IPS DF 4.7 (cell line): ENCODE results near the gene PARD3.

Experiments used
- DNase-seq: peaks from one replicate; pipeline ENCODE4 v3.0.0-alpha.2; 2013; ENCODE audit warnings: low spot score; ENCODE audit errors: extremely low read depth

Gene PARD3

DNA sequence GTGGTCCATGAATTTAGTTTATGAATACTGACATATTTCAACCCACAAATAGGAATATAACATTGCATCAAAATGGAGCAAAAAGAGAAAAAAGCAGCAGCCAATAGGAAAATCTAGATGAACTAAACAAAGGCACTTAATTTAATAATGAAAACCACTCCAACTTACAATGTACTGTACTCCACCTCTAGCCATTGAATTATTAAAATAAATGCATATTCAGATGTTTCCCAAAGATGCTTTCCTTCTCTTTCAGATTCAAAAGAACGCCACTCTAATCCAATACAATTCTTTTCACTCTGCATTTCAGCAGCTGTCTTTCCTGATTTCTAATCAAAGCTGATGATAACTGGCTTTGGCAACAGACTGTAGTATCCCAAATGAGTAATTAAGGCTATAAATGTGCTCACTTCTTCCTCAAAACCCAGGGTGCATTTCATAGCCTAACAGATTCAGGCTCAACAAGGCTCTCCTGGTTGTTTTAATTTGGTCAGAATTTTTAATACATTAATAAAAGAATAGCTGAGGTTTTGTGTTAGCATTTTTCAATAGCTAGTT is 577.1 kb downstream of the PARD3 start:
- no peak for DNase-seq

DNA sequence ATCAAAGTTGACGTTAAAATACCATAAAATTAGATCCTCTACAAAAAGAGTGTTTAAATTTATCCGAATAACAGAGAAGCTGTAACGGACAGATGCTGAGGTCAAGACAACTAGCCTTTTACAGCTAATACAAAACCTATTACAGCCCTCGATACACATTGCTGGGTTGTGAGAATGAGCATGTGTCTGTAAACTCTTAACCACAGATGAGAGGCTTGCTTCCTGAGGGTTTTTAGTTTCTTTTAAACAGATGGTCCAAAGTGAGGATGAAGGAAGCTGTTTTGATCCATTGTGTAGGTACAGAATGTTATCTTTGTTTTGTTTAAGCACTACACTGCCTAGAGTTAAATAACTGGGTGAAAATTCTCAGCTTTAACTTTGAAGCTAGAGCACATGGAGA is 578.2 kb downstream of the PARD3 start:
- no peak for DNase-seq

GRCh38 chr10:34235164-34235832 is 579.8 kb downstream of the PARD3 start:
- DNase-seq = no peak

GRCh38 chr10:34232481-34232880 is 582.6 kb downstream of the PARD3 start:
- DNase-seq = no peak

- DNase-seq = no peak
Measured at GRCh38 chr10:34231441-34232180, 583.5 kb downstream of the PARD3 start.

- no peak for DNase-seq
Measured at GRCh38 chr10:34229917-34230316, 585.2 kb downstream of the PARD3 start.

- no peak for DNase-seq
Measured at GRCh38 chr10:34228066-34228465, 587.0 kb downstream of the PARD3 start.

DNA sequence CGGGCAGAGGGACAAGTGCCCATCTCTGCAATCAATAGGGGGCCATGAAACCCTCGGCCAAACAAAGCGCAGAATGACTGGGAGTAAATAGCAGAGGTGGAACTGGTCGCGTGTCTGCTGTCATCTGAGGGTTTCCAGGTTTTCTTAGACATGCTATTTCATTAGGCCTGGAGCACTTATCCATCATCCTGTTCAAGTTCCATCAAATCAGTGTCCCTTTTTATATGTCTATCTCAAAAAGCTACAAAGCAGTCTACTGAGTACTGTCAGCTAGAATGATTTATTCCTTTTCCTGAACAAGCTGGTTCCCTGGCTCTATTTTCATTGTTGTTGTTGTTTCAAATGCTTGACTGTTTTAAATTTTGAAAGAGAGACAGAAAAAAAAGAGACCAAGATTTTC is 590.5 kb downstream of the PARD3 start:
- DNase-seq = no peak

DNA sequence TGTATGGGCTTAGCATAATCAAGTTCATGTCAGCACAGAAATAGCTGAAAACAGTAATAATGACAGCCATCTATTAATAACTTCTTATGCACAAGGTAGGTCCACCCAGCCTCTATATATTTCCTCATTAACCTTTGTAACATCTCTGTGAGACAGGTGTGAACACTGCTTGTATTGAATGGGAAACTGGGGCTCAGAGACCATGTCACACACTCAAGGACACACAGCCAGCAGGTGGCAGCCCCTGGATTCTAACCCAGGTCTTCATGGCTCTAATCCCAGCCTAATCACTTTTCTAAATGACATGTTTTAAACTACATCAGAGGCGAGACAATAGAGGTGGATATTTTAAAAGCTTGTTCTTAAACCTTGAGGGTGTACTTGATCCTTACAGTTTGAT is 591.4 kb downstream of the PARD3 start:
- no peak for DNase-seq

DNA sequence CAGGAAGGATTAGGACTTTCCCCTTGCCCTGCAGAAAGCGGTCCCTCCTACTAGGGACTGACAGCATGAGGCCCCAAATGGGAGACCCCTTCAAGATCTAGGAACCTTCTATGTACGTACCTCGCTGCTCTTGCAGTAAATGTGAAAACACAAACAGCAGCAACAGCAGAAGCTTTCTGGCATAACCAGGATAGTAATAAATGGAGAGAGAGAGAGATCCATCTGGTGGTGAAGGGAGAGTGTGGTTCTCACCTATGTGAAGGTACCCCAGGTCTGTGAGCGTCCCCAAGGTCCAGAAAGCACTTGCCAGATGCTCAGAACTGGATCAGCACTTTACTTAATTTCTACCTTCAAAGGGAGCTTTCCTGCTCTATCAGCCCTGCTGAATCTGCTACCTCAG is 592.7 kb downstream of the PARD3 start:
- DNase-seq = no peak

DNA sequence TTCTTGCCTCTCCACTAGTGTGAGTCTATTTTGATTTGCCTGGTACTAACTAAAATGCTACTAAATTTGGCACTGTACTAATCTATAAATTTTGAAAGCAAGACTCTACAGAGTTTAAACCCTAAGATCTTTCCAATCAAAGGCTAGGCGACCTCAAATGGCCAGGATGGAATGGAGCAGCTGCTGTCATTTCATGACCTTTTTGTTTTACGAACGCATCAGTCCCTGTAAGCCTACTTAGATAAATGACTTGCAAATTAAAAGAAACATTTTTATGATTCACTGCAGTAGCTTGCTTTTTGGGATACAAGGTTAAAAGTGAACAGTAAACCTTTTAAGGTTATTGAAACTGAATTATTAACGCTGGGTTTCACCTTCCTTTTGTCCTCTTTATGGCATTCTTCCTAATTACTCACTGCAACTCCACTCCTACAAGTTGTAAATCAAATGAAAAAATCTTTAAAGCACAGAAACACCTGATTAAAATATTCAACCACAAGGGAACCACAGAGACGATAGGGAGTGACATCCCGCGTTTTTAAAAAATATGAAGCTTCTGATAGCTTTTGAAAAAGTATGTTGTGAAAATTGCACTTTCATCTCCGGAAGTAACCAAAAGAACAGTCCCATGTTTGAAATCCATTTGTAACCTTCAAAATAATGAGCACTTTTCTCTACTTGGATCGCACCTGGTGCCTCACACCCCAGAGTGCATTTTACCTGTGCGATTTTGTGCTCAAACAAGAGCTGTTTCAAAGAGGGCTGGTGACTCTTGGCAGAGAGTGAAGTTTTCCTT is 595.1 kb downstream of the PARD3 start:
- no peak for DNase-seq

DNA sequence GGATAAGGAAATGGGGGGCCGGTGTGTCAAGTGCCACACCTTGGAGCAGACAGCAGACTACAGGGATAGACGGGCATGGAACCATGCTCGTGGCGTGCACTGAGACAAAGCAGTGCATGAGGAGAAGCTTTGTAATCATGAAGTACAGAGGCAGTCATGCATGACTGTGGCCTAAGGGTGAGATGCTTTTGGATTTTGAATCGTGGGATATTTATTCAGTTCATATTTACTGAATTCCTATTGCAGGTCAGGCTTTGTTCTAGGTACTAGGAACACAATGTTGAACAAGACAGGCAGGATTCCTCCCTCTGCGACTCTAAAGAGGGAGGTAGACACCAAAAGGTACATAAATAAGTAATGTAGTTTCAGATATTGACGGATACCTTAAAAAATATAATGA is 597.6 kb downstream of the PARD3 start:
- no peak for DNase-seq

- DNase-seq = no peak
Measured at GRCh38 chr10:34216348-34216945, 598.6 kb downstream of the PARD3 start.

DNA sequence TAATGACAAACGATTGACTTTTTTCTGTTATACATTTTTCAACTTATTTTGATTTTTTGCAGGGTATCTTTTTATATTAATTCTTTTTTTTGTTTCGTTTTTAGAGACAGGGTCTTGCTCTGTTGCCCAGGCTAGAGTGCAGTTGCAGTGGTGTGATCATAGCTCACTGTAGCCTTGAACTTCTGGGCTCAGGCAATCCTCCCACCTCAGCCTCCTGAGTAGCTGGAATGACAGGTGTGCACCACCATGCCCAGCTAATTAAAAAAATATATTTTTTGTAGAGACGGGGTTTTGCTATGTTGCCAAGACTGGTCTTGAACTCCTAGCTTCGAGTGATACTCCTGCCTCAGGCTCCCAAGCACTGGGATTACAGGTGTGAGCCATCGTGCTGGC is 601.3 kb downstream of the PARD3 start:
- DNase-seq = no peak

DNA sequence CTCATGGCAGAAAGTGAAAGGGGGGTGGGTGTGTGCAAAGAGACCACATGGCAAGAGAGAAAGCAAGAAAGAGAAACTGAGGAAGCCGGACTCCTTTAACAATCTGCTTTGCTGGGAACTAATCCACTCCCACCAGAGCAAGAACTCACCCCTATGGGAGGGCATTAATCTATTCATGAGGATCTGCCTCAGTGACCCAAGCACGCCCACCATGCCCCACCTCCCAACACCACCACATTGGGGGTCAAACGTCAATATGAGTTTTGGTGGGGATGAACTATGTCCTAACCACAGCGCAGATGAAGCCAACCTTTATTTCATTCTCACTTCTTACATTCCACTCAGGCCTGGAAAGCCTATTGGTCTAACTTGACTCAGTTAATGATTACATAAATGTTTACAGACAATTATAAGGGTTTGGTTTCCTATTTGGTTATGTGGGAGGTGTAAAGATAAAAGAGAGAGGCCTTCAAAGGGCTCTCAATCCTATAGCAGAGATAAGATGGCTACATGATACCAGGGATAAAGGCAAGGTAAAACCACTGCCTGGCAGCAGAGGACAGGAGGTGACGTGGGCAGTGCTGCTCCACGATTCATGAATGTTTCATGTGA is 601.8 kb downstream of the PARD3 start:
- no peak for DNase-seq

DNA sequence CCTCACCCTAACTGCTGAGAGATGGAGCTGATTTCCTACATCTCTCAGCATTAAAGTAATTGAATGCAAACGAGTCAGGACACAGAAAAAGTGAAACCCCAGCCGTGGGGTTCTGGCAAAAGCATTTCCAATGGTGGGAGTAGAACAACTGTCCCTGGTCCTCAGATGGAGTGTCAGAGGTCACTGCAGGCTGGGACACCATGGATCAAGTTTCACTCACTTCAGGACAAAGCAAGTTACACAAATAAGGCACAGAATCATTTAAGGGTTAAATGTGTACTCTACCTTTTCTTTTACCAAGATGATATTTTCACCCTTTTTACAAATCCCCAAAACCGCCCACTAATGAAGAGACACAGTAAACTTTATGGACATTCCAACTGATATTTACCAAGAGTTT is 607.8 kb downstream of the PARD3 start:
- DNase-seq = no peak

- DNase-seq = no peak
Measured at GRCh38 chr10:34206935-34207268, 608.2 kb downstream of the PARD3 start.

- DNase-seq = no peak
Measured at GRCh38 chr10:34206078-34206934, 608.8 kb downstream of the PARD3 start.

DNA sequence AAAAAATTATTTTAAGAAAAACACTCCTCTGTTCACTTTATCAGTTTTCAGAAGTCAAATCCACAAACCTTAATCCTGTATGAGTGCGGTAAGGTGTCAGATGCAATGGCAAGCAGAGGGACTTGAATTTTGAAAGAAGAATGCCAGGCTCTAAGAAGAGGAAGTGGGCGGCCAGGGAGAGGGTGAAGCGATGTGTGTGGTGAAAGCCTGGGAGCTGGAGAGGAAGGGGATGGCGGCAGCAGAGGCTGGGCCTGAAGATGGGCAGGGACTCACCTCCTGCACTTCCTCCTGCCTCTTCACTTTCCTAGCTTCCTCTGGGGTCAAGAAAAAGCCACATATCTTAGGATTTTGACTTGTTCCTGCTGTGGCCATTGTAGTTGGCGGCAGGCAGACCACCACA is 609.6 kb downstream of the PARD3 start:
- no peak for DNase-seq

GRCh38 chr10:34203966-34204630 is 611.0 kb downstream of the PARD3 start:
- no peak for DNase-seq
